ENCODE measurements around the gene ZNF592.

ZNF592 gene, protein sequence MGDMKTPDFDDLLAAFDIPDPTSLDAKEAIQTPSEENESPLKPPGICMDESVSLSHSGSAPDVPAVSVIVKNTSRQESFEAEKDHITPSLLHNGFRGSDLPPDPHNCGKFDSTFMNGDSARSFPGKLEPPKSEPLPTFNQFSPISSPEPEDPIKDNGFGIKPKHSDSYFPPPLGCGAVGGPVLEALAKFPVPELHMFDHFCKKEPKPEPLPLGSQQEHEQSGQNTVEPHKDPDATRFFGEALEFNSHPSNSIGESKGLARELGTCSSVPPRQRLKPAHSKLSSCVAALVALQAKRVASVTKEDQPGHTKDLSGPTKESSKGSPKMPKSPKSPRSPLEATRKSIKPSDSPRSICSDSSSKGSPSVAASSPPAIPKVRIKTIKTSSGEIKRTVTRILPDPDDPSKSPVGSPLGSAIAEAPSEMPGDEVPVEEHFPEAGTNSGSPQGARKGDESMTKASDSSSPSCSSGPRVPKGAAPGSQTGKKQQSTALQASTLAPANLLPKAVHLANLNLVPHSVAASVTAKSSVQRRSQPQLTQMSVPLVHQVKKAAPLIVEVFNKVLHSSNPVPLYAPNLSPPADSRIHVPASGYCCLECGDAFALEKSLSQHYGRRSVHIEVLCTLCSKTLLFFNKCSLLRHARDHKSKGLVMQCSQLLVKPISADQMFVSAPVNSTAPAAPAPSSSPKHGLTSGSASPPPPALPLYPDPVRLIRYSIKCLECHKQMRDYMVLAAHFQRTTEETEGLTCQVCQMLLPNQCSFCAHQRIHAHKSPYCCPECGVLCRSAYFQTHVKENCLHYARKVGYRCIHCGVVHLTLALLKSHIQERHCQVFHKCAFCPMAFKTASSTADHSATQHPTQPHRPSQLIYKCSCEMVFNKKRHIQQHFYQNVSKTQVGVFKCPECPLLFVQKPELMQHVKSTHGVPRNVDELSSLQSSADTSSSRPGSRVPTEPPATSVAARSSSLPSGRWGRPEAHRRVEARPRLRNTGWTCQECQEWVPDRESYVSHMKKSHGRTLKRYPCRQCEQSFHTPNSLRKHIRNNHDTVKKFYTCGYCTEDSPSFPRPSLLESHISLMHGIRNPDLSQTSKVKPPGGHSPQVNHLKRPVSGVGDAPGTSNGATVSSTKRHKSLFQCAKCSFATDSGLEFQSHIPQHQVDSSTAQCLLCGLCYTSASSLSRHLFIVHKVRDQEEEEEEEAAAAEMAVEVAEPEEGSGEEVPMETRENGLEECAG (N-terminal part only)

DNA sequence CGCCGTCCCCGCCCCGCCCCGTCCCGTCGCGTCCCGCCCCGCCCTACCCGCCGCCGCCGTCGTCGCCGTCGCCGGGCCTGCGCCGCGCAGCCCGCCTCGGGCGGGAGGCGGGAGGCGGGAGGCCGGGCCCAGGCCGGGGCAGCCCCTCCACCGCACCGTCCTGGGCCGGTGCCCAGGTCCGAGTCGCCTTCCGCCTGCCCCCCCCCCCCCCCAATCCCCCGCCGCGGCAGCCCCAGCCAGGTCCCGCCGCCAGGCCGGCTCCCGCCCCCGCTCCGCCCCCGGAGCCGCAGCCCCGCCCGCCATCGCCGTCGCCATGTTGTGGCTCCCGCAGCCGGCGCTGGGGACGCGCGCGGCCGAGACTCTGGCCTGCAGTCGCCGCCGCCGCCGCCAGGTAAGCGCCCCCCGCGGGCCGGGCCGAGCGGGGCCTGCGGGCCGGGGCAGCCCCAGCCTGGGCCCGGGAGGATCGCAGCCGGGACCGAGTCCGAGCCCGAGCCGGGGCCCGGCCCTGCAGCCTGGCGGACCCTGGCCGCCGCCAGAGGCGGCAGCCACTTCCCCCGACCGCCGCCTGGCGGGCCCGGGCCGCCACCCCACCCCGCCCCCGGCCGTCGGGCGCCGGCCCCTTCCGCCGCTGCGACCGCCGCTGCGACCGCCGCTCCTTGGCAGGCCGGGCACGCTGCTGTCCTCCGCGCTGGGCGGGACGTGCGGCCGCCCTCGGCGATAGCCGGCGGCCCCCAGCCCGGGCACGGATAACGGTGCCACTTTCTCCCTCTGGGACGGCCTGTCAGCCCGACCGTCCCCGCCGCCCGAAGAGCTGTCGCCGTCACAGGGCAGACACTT, at the start of gene ZNF592:
Gene ZNF592, plus strand, starts transcription at position 319 of the 837 bp plus-strand sequence. CDS start 34,084 bp downstream, outside the sequence.
- TF ChIP-seq, protein P1, sequence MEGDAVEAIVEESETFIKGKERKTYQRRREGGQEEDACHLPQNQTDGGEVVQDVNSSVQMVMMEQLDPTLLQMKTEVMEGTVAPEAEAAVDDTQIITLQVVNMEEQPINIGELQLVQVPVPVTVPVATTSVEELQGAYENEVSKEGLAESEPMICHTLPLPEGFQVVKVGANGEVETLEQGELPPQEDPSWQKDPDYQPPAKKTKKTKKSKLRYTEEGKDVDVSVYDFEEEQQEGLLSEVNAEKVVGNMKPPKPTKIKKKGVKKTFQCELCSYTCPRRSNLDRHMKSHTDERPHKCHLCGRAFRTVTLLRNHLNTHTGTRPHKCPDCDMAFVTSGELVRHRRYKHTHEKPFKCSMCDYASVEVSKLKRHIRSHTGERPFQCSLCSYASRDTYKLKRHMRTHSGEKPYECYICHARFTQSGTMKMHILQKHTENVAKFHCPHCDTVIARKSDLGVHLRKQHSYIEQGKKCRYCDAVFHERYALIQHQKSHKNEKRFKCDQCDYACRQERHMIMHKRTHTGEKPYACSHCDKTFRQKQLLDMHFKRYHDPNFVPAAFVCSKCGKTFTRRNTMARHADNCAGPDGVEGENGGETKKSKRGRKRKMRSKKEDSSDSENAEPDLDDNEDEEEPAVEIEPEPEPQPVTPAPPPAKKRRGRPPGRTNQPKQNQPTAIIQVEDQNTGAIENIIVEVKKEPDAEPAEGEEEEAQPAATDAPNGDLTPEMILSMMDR (IDR thresholded peaks at IDR 0.05): peak; percentile 66
- no peak for TF ChIP-seq ZFX (IDR thresholded peaks at IDR 0.05; ENCODE audit: borderline replicate concordance)
- peak within 1 kb of the TSS; percentile 98 for H3K27ac ChIP-seq

DNA sequence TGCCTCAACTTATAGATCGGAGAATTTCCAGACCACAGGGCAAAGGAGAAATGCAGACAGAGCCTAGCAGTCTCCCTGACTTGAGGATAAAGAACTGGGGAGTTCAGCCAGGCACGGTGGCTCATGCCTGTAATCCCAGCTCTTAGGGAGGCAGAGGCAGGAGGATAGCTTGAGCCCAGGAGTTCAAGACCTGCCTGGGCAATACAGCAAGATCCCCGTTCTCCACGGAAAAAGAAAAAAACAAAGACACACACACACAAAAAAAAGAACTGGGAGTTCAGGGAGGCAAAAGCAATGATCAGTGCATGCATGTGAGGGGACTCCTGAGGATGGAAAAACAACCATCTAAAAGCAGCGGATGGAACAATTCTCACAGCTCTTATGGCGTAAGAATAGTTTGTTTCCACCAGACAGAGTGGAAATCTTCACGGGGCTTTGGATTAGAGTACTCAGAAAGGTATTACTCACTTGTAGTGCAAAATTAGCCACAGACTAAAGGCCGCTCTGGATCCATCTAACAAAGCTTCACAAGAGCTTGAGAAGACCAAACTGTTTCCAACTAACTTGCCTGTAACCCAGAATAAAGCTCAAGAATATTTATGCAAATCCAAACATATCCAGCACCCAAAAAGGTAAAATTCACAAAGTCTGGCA, 48.7 kb upstream of the ZNF592 start:
- TF ChIP-seq, protein P1 (IDR thresholded peaks at IDR 0.05): no peak
- no peak for TF ChIP-seq ZFX (IDR thresholded peaks at IDR 0.05; ENCODE audit: borderline replicate concordance)
- H3K27ac ChIP-seq: peak overlapping the region; percentile 46; the same call in 1 of the 2 replicates

DNA sequence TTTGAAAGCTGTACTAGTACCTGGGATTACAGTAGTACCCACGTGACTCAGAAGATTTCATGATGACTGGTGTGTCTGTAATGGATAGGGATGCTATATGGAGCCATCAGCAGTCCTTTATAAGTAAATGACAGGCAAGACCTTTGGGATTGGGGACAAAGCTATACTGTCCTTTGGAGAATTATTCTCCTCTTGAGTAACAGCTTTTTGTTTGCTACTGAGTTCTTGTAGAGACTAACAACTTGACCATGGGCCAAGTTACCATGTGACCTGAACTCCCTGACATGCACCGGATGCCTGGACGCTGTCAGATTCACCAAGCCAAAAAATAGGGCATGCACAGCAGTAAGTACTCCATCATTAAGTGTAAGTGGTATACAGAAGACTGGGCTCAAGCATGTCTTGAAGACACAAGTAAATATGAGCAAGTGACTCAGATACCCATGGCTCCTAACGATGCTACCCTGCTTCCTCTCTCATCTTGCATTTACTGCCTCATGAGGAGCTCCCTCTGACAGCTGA, 45.4 kb upstream of the ZNF592 start:
- no peak for TF ChIP-seq ZFX (IDR thresholded peaks at IDR 0.05; ENCODE audit: borderline replicate concordance)
- TF ChIP-seq, protein P1 (IDR thresholded peaks at IDR 0.05): no peak
- H3K27ac ChIP-seq: peak overlapping the region; percentile 52

DNA sequence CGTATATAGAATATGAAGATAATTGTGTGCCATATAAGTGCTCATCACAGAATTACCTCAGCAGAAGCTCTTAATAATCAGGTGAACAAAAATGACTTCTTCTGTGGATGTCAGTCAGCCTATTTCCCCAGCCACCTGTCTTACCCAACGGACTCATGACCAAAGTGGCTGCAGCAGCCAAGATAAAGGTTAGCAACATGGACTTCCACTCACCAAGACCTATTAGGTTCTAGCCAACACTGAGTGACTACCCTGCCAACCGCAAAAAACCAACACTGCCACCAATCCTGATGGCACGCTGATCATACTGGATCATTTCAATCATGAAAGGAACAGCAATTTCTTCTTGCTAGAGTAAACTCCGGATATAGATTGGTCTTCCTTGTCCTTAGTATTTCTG, 44.6 kb upstream of the ZNF592 start:
- H3K27ac ChIP-seq: peak overlapping the region; percentile 52
- TF ChIP-seq, protein P1 (IDR thresholded peaks at IDR 0.05): no peak
- TF ChIP-seq ZFX (IDR thresholded peaks at IDR 0.05; ENCODE audit: borderline replicate concordance): no peak

DNA sequence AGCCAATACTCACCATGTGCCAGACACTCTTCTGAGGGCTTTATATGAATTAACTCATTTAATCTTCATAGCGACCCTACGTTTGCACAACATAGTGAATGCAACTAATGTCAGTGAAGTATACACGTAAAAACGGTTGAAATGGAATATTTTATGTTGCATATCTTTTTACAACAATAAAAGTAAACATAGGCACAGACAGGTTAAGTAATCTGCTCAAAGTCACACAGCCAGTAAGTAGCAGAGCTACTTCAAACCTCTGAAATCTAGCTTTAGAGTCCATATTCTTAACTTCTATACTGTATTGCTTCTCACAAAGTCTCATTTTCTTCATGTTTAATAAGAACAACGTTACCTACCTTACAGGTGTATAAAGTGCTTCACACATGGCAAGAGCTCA, 34.0 kb upstream of the ZNF592 start:
- TF ChIP-seq, protein P1 (IDR thresholded peaks at IDR 0.05): no peak
- no peak for TF ChIP-seq ZFX (IDR thresholded peaks at IDR 0.05; ENCODE audit: borderline replicate concordance)
- H3K27ac ChIP-seq: peak overlapping the region; percentile 99

DNA sequence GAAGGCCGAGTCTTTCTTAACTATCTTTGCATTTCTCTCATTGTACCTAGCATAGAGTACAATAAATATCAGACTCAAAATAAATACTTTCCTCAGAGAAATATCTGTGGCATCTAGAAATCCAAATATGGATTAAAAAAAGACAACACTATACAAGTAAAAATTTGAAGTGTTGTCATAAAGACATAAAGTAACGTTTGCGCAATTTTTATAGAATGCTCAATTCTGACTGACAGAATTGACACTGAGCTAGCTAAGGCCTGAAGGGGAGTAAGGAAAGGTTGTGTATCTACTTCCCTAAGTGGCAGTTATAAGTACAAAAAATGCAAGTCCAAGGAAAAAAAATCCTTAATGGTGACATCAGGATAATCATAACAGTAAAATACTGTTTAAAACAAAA, 33.6 kb upstream of the ZNF592 start:
- TF ChIP-seq, protein P1 (IDR thresholded peaks at IDR 0.05): no peak
- TF ChIP-seq ZFX (IDR thresholded peaks at IDR 0.05; ENCODE audit: borderline replicate concordance): no peak
- H3K27ac ChIP-seq: peak overlapping the region; percentile 99
